Forelimb muscle (tissue), 1 donor: ENCODE results near the gene MINDY2. TPM values are rescaled to one million over a fixed set of nuclear protein-coding genes. Genes with fewer than 3 reads are reported as not detected.

Source experiments
- DNase-seq: peaks from one replicate; pipeline ENCODE4 v3.0.0-alpha.2; 2013; ENCODE audit warnings: low read depth
- polyA plus RNA-seq: library from polyadenylated mRNA; unstranded; fragments of 120-200 nt; gene quantifications from one replicate; pipeline ENCODE4 v1.2.1, GENCODE V29; 2013; ENCODE audit not compliant: insufficient read length

Gene MINDY2
- 7.9 TPM for polyA plus RNA-seq

- peak; percentile 97 for DNase-seq
These were observed at the start of gene MINDY2 for GRCh38 chr15:58770857-58771620. TSS of gene MINDY2 (plus strand) at chr15:58771302. CDS start at chr15:58771396, 94 bp downstream.

- no peak for DNase-seq
These were observed 46.6 kb upstream of the MINDY2 start for GRCh38 chr15:58724466-58724865.

GRCh38 chr15:58726867-58727266, 44.2 kb upstream of the MINDY2 start:
- no peak for DNase-seq

- no peak for DNase-seq
These were observed 39.2 kb upstream of the MINDY2 start for GRCh38 chr15:58731756-58732535.

GRCh38 chr15:58732625-58733363, 38.3 kb upstream of the MINDY2 start:
- DNase-seq = no peak

- DNase-seq = no peak
These were observed 36.2 kb upstream of the MINDY2 start for GRCh38 chr15:58734859-58735258.

GRCh38 chr15:58736018-58736643, 35.0 kb upstream of the MINDY2 start:
- no peak for DNase-seq

- no peak for DNase-seq
These were observed 33.8 kb upstream of the MINDY2 start for GRCh38 chr15:58737298-58737697.

GRCh38 chr15:58738046-58738707, 32.9 kb upstream of the MINDY2 start:
- DNase-seq = no peak

- DNase-seq = no peak
These were observed 30.7 kb upstream of the MINDY2 start for GRCh38 chr15:58740436-58740835.

- no peak for DNase-seq
These were observed 30.1 kb upstream of the MINDY2 start for GRCh38 chr15:58741032-58741431.

GRCh38 chr15:58742022-58742813, 28.9 kb upstream of the MINDY2 start:
- no peak for DNase-seq

GRCh38 chr15:58742819-58743502, 28.1 kb upstream of the MINDY2 start:
- DNase-seq = no peak

GRCh38 chr15:58746174-58746573, 24.9 kb upstream of the MINDY2 start:
- DNase-seq = no peak

- DNase-seq = no peak
These were observed 22.9 kb upstream of the MINDY2 start for GRCh38 chr15:58748040-58748851.

GRCh38 chr15:58748852-58749531, 22.1 kb upstream of the MINDY2 start:
- DNase-seq = no peak

- DNase-seq = peak; percentile 96
These were observed 21.4 kb upstream of the MINDY2 start, which contains the start of gene ADAM10 for GRCh38 chr15:58749532-58750337. TSS of gene ADAM10 (minus strand) at chr15:58749707. CDS start at chr15:58749534, 173 bp downstream.
